Ishikawa (cell line): ENCODE data around the gene PANX1.
A peak's percentile ranks its signal among the peaks of the same experiment; 100 is the strongest.

ENCODE experiments used
- CEBPB ChIP-seq: IDR thresholded peaks from 2 replicates; pipeline ENCODE4 v1.6.1; 2012
- CREB1 ChIP-seq: IDR thresholded peaks from 2 replicates; pipeline ENCODE4 v1.6.1; 2012; ENCODE audit warnings: low read depth
- EGR1 ChIP-seq: IDR thresholded peaks from 2 replicates; pipeline ENCODE4 v1.6.1; 2012
- EP300 ChIP-seq: IDR thresholded peaks from 2 replicates; pipeline ENCODE4 v1.6.1; 2012; ENCODE audit warnings: borderline replicate concordance
- FOXM1 ChIP-seq: IDR thresholded peaks from 2 replicates; pipeline ENCODE4 v1.6.1; 2012; ENCODE audit warnings: low read depth, borderline replicate concordance
- NFIC ChIP-seq: IDR thresholded peaks from 2 replicates; pipeline ENCODE4 v1.6.1; 2012
- RAD21 ChIP-seq: IDR thresholded peaks from 2 replicates; pipeline ENCODE4 v1.6.1; 2012; ENCODE audit warnings: low read depth
- REST ChIP-seq: IDR thresholded peaks from 2 replicates; pipeline ENCODE4 v1.6.1; 2012; ENCODE audit warnings: low read depth, mild to moderate bottlenecking
- TAF1 ChIP-seq: IDR thresholded peaks from 2 replicates; pipeline ENCODE4 v1.6.1; 2012; ENCODE audit warnings: low read depth, mild to moderate bottlenecking
- TCF12 ChIP-seq: IDR thresholded peaks from 2 replicates; pipeline ENCODE4 v1.6.1; 2012; ENCODE audit warnings: low read depth
- TEAD4 ChIP-seq: IDR thresholded peaks from 2 replicates; pipeline ENCODE4 v1.6.1; 2012
- YY1 ChIP-seq: IDR thresholded peaks from 2 replicates; pipeline ENCODE4 v1.6.1; 2012; ENCODE audit warnings: low read depth
- ZBTB7A ChIP-seq: IDR thresholded peaks from 2 replicates; pipeline ENCODE4 v1.6.1; 2012; ENCODE audit warnings: low read depth
- TF ChIP-seq, protein P1 (sequence below): IDR thresholded peaks from 2 replicates; pipeline ENCODE4 v1.6.1; 2012
- TF ChIP-seq, protein P2 (sequence below): IDR thresholded peaks from 2 replicates; pipeline ENCODE4 v1.6.1; 2012

The PANX1 gene

GRCh38 chr11:94181943-94182342 is 53.3 kb downstream of the PANX1 start:
- TF ChIP-seq REST (no peak), TAF1 (no peak), NFIC (no peak), CEBPB (no peak), TCF12 (no peak), CREB1 (no peak), YY1 (no peak), FOXM1 (no peak), TEAD4 (no peak), RAD21 (no peak)
- TF ChIP-seq, protein P1, sequence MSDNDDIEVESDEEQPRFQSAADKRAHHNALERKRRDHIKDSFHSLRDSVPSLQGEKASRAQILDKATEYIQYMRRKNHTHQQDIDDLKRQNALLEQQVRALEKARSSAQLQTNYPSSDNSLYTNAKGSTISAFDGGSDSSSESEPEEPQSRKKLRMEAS, result no peak
- TF ChIP-seq, protein P2, sequence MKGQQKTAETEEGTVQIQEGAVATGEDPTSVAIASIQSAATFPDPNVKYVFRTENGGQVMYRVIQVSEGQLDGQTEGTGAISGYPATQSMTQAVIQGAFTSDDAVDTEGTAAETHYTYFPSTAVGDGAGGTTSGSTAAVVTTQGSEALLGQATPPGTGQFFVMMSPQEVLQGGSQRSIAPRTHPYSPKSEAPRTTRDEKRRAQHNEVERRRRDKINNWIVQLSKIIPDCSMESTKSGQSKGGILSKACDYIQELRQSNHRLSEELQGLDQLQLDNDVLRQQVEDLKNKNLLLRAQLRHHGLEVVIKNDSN, result no peak

- TF ChIP-seq NFIC (no peak), ZBTB7A (no peak), REST (no peak), TCF12 (no peak), FOXM1 (no peak), EGR1 (no peak), EP300 (no peak), CEBPB (no peak), CREB1 (no peak), YY1 (no peak), TAF1 (no peak), RAD21 (no peak)
- TF ChIP-seq, protein P2, result no peak
- TF ChIP-seq, protein P1, result no peak
These were observed 54.7 kb downstream of the PANX1 start for GRCh38 chr11:94183251-94183885.

- TF ChIP-seq, protein P1, result no peak
- TF ChIP-seq REST (no peak), RAD21 (peak; percentile 82), ZBTB7A (no peak), TEAD4 (peak; percentile 70), YY1 (no peak)
- TF ChIP-seq, protein P2, result no peak
These were observed 55.2 kb downstream of the PANX1 start for GRCh38 chr11:94183886-94184264.

DNA sequence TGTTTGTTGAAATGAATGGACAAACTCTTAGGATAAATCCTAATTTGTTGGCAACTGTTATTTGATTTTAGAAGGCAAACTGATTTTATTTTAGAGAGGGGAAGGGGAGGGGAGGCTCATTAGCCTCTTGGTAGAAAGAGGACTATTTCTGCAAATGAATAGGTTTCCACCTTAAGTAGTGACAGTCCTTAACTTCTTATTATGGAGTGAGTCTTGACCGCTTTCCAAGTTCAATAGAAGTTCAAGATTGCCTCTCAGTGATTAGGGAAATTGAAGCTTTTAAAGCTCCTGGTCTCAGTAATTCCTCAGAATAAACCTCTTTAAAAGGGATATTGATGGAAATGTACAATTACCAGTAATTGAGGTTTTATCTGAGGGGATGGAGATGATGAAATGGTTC is 55.7 kb downstream of the PANX1 start:
- no peak for TF ChIP-seq TAF1
- TF ChIP-seq, protein P1, result no peak
